Spleen (tissue), 11 donors: ENCODE results near the gene ADAMTS12. TPM values are rescaled to one million over a fixed set of nuclear protein-coding genes. Genes with fewer than 3 reads are reported as not detected.

ENCODE experiments used
- DNase-seq: peaks from one replicate; pipeline ENCODE4 v3.0.0-alpha.2; 2020
- H3K27ac ChIP-seq, 8 donors: fragments of 200-600 bp; sonication (generic) in 7 of 8; 1 replicate in 4 of 8; 2 replicates in 4 of 8; pipeline versions ENCODE4 v1.5.0 to v1.8.0; 2016 to 2021; ENCODE audit warnings: inconsistent platforms in 4 of 8, mild to moderate bottlenecking in 4 of 8, moderate library complexity in 1 of 8
- H3K27me3 ChIP-seq, 7 donors: fragments of 200-600 bp; sonication (generic) in 6 of 7; replicated peaks in 1 of 7; 1 replicate in 4 of 7; 2 replicates in 3 of 7; pipeline versions ENCODE4 v1.5.0 to v1.8.0; 2016 to 2021; ENCODE audit warnings: inconsistent platforms in 3 of 7, mild to moderate bottlenecking in 1 of 7
- H3K36me3 ChIP-seq, 6 donors: fragments of 200-600 bp; sonication (generic) in 5 of 6; 1 replicate in 4 of 6; 2 replicates in 2 of 6; pipeline versions ENCODE4 v1.5.0 to v1.8.0; 2016 to 2021; ENCODE audit warnings: inconsistent platforms in 2 of 6
- H3K4me1 ChIP-seq, 6 donors: fragments of 200-600 bp; sonication (generic) in 5 of 6; 1 replicate in 3 of 6; 2 replicates in 3 of 6; pipeline versions ENCODE4 v1.5.0 to v1.8.0; 2016 to 2021; ENCODE audit warnings: inconsistent platforms in 3 of 6
- H3K4me3 ChIP-seq, 8 donors: fragments of 200-600 bp; sonication (generic) in 7 of 8; 1 replicate in 4 of 8; 2 replicates in 4 of 8; pipeline versions ENCODE4 v1.5.0 to v1.8.0; 2016 to 2021; ENCODE audit warnings: inconsistent platforms in 4 of 8, mild to moderate bottlenecking in 4 of 8, moderate library complexity in 2 of 8
- H3K9me3 ChIP-seq, 8 donors: fragments of 200-600 bp; sonication (generic) in 7 of 8; 1 replicate in 4 of 8; 2 replicates in 4 of 8; pipeline versions ENCODE4 v1.5.0 to v1.8.0; 2016 to 2021; ENCODE audit warnings: inconsistent platforms in 4 of 8
- POLR2A ChIP-seq, 3 donors: fragments of 450-650 bp; IDR thresholded peaks; one replicate each; pipeline ENCODE4 v1.5.1; 2017; ENCODE audit warnings: antibody characterized with exemption in 3 of 3, mild to moderate bottlenecking in 1 of 3
- POLR2AphosphoS5 ChIP-seq, 3 donors: sonication (generic); formaldehyde crosslinking; IDR thresholded peaks; one replicate each; pipeline ENCODE4 v1.5.1; 2017; ENCODE audit warnings: antibody characterized with exemption in 3 of 3
- WGBS, 5 donors: extraction: QIAGEN DNeasy Blood & Tissue Kit in 3 of 5; methylation state at CpG; one replicate each; pipeline versions ENCODE4 v1.1.5 to v1.1.7; 2013 to 2018; 5-methylcytosine and 5-hydroxymethylcytosine counted together
- intact Hi-C: fragments of 100-400 bp; cut with DNase I; formaldehyde crosslinking; loops from one replicate; pipeline ENCODE4 v1.15.0; 2023; ENCODE audit warnings: low total_unique reads
- polyA plus RNA-seq, 3 donors: library from polyadenylated mRNA; stranded (reverse); fragments of 200-250 nt; gene quantifications; one replicate each; pipeline ENCODE4 v1.2.1, GENCODE V29; 2013
- total RNA-seq, 7 donors: library from RNA; depleted of rRNA in 3 of 7; stranded (reverse); fragments of >200 nt in 3 of 7; fragmentation: NEBNext Ultra II Directional in 4 of 7; extraction: Animal tissue kit (Norgen Biotek cat#: 25700) in 4 of 7; gene quantifications; one replicate each; pipeline versions ENCODE4 v1.1.0 to v1.2.1, GENCODE V29; 2016 to 2021
- TF ChIP-seq, protein P1 (sequence below), 11 experiments: fragments of 200-600 bp in 7 of 11; fragments of 450-650 bp in 4 of 11; sonication (generic) in 4 of 11; IDR thresholded peaks in 8 of 11; conservative IDR thresholded peaks in 3 of 11; 1 replicate in 7 of 11; 2 replicates in 4 of 11; pipeline versions ENCODE4 v1.4.0 to v1.8.0; 2016 to 2021; ENCODE audit warnings: antibody characterized with exemption in 11 of 11, inconsistent platforms in 4 of 11, mild to moderate bottlenecking in 1 of 11
- donor health status: healthy with polysubstance abuse.
- donor health status: DM: no; HTN: no; CAD: no; lungs with moderate emphysema.
- donor health status: DM: no; HTN: no; CAD: no.
- donor health status: Bipolar disorder and iron deficiency.
- donor health status: healthy.
- donor health status: DM: no; HTN: no; CAD: no.
- donor health status: DM: yes; HTN: yes; CAD: no.

Gene ADAMTS12
- total and polyA plus RNA-seq, 10 donors, result 0.07 to 4.3 (median 1.4) TPM

DNA sequence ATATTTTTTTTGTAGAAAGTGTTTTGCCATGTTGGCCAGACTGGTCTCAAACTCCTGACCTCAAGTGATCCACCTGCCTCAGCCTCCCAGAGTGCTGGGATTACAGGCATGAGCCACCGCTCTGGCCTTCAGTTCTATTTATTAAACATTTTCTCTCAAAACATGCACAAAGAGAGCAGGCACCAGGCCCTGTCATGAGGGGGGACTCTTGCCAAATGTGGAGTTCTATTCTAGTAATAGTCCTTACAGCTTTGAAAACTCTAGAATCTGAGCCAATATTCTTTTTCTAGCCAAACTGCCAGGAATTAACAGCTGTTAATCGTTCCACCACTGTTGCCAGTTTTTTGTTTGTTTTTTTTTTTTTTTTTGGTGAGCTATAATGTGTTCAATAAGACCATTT, 326.5 kb downstream of the ADAMTS12 start:
- intact Hi-C loops, result no loop called here
- Histone ChIP-seq H3K9me3 (no peaks in the 10 kb centered on the region), H3K4me1 (peaks cover 0 to 5% (median 0%) of the 10 kb centered on the region in 6 donors), H3K36me3 (no peaks in the 10 kb centered on the region), H3K27me3 (no peaks in the 10 kb centered on the region), H3K27ac (no peak overlapping the region), H3K4me3 (no peak overlapping the region)
- DNase-seq, result no peak
- WGBS, 5 donors, result 59 to 79% (median 63%) methylated on average over 2 of the region's 2 CpGs
- TF ChIP-seq, protein P1, sequence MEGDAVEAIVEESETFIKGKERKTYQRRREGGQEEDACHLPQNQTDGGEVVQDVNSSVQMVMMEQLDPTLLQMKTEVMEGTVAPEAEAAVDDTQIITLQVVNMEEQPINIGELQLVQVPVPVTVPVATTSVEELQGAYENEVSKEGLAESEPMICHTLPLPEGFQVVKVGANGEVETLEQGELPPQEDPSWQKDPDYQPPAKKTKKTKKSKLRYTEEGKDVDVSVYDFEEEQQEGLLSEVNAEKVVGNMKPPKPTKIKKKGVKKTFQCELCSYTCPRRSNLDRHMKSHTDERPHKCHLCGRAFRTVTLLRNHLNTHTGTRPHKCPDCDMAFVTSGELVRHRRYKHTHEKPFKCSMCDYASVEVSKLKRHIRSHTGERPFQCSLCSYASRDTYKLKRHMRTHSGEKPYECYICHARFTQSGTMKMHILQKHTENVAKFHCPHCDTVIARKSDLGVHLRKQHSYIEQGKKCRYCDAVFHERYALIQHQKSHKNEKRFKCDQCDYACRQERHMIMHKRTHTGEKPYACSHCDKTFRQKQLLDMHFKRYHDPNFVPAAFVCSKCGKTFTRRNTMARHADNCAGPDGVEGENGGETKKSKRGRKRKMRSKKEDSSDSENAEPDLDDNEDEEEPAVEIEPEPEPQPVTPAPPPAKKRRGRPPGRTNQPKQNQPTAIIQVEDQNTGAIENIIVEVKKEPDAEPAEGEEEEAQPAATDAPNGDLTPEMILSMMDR (IDR thresholded peaks at IDR 0.05 in 8 of 11, conservative IDR thresholded peaks at IDR 0.05 in 3 of 11), result no peak
- TF ChIP-seq POLR2A (IDR thresholded peaks at IDR 0.05) (no peak), POLR2AphosphoS5 (IDR thresholded peaks at IDR 0.05) (no peak)

DNA sequence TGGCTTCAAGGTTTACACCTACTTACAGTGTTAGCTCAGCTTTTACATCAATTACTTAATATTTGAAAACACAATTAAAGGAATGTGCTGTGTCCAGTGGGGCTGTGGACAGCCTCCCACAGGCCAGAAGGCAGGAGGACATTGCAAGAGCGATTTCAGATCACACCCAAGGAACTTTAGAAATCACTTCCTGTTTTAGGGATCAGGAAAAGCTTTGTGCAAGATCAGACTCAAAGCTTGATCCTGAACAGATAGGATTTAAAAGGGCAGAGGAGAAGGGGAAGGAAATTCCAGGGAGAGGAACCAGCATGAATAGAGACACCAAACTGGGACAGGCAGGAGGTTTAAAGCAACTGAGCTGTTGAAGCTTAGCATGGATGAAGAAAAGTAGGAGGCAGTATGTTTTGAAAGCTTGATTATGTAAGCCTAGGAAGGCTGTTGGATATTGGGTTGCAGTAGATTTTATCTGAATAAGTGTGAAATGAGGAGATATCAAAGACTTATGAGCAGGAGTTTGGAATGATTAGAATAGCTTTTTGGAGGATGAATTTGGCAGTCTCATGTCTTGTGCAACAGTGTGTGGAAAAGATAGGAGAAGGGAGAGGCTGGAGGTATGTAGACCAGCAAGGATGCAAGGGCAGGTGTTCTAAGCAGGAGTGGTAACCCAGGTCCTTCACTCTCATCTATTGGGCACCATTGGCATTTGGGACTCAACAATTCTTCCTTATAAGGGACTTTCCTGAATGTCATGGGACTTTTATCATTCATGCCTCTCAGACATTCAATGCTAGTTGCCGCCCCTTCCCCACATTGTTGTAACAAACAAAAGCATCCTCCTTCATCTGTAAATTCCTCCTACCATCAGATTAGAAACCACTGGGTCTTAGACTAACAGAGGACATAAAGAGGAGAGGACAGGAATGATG, 327.5 kb downstream of the ADAMTS12 start:
- Histone ChIP-seq H3K27ac (no peak overlapping the region), H3K27me3 (no peaks in the 10 kb centered on the region), H3K36me3 (no peaks in the 10 kb centered on the region), H3K4me3 (no peak overlapping the region), H3K9me3 (no peaks in the 10 kb centered on the region), H3K4me1 (peaks cover 0 to 5% (median 0%) of the 10 kb centered on the region in 6 donors)
- WGBS, 5 donors, result 58 to 79% (median 64%) methylated on average over 2 of the region's 2 CpGs
- DNase-seq, result no peak
- intact Hi-C loops, result no loop called here
- TF ChIP-seq, protein P1 (IDR thresholded peaks at IDR 0.05 in 8 of 11, conservative IDR thresholded peaks at IDR 0.05 in 3 of 11), result no peak
- TF ChIP-seq POLR2AphosphoS5 (IDR thresholded peaks at IDR 0.05), result no peak
- no peak for TF ChIP-seq POLR2A (IDR thresholded peaks at IDR 0.05)

DNA sequence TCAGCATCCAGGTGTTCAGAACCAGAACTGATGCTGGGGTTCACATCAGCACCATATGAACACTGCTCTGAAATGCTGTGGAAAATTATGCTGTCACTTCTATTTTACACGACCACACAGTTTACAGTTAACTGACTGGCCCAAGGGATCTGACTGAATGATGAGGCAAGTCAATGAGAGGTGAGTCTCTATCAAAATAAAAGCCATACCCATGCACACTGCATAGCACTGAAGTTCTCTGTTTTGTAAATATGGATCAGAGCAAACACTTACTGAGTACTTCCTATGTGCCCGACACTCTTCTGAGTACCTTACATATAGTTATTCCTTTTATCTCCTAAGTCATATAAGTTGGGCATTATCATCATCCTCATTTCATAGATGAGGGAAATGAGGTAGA, 328.3 kb downstream of the ADAMTS12 start:
- 41 to 78% (median 71%) methylated on average over 2 of the region's 2 CpGs for whole genome bisulfite sequencing, 5 donors
- H3K27me3 ChIP-seq, result no peaks in the 10 kb centered on the region
- no peak overlapping the region for H3K27ac ChIP-seq
- no peaks in the 10 kb centered on the region for H3K9me3 ChIP-seq
- H3K4me1 ChIP-seq, result peaks cover 0 to 5% (median 0%) of the 10 kb centered on the region in 6 donors
- no peaks in the 10 kb centered on the region for H3K36me3 ChIP-seq
- intact Hi-C loops, result no loop called here
- DNase-seq, result no peak
- TF ChIP-seq POLR2A (IDR thresholded peaks at IDR 0.05), result no peak
- TF ChIP-seq POLR2AphosphoS5 (IDR thresholded peaks at IDR 0.05), result no peak
- TF ChIP-seq, protein P1 (IDR thresholded peaks at IDR 0.05 in 8 of 11, conservative IDR thresholded peaks at IDR 0.05 in 3 of 11), result no peak
- H3K4me3 ChIP-seq, result no peak overlapping the region

DNA sequence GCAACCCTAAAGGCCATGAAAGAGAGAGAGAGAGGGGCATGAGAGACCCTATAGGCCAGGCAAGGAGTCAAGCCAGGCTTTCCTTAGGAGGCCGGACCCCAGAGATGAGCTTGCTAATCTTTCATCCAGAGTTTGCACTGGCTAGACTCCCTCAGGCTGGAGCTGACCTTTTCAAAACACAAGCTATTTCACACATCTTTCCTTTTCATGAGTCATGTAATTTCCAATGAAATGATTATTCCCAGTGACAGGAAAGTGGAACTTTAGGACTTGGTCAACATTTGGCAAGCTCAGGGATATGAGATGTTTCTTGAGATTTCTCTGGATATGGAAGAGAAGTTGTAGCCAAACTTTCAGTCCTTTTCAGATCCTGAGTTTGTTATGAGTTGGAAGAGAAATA, 333.3 kb downstream of the ADAMTS12 start:
- Histone ChIP-seq H3K9me3 (no peaks in the 10 kb centered on the region), H3K27me3 (no peaks in the 10 kb centered on the region), H3K27ac (no peak overlapping the region), H3K36me3 (no peaks in the 10 kb centered on the region), H3K4me3 (no peak overlapping the region), H3K4me1 (no peaks in the 10 kb centered on the region)
- intact Hi-C loops, result no loop called here
- 65 to 89% (median 78%) methylated on average over 1 of the region's 1 CpG for WGBS, 5 donors
- DNase-seq, result no peak
- TF ChIP-seq POLR2A (IDR thresholded peaks at IDR 0.05), result no peak
- TF ChIP-seq POLR2AphosphoS5 (IDR thresholded peaks at IDR 0.05), result no peak
- TF ChIP-seq, protein P1 (IDR thresholded peaks at IDR 0.05 in 8 of 11, conservative IDR thresholded peaks at IDR 0.05 in 3 of 11), result no peak
